Measurements from ENCODE around the gene SCRN3.
"Not testable (repeated sequence)": the region's sequence is repeated elsewhere in the genome, so short reads cannot be mapped to it uniquely, and the experiment has no call there.

The SCRN3 gene

DNA sequence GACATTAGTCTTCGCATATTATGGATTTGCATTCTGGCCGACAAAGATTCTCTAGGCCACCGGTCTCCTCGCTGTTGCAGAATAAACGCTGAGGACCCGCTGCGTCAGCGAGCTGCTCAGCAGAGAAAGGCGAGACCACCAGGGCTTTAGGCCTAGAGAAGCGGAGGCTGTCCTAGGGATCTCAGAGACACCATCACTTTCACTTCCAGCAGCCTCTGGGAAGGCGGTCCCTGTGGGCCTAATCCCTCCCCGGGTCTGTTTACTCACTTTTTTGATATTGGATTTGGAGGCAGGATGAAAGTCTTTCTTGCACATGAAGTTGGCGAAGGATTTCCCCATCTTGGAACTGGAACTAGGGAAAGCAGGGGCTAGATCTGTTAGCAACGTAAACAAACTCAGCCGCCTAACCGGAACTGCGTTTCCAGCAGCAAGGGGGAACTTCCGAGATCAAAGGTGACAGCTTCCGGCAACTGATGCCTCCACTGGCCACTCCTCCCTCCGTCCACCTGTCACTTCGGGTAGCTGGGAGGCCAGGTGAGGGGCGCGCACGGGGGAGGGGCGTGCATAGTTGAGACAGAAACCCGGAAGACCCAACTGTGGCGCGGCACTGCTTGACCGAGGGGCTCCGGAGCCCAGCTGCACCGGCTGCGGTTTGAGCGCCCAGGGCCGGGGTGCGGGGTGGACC lies at the start of gene SCRN3:
Gene SCRN3 (plus strand): TSS at position 447 of the 685 bp plus-strand sequence. CDS start 2,554 bp downstream, outside the sequence.
- peak within 1 kb of the TSS; percentile 93 to 97 for H3K4me3 ChIP-seq (ENCODE audit: low read depth in 1 of 2, low read length in 2 of 2)
- H3K9me3 ChIP-seq (ENCODE audit: control insufficient read depth in 1 of 2, low read length in 2 of 2) = no peaks in the 10 kb centered on the region
- peaks cover 0 to 3% of the 10 kb centered on the region in 2 donors for H3K36me3 ChIP-seq (ENCODE audit: control insufficient read depth in 1 of 2, insufficient read depth in 2 of 2, low read length in 2 of 2)
- H3K27ac ChIP-seq (ENCODE audit: low read length) = peak within 1 kb of the TSS; percentile 97
- no peaks in the 10 kb centered on the region for H3K27me3 ChIP-seq (ENCODE audit: low read depth, low read length)
- peaks cover 6 to 30% of the 10 kb centered on the region in 2 donors for H3K4me1 ChIP-seq (ENCODE audit: control insufficient read depth in 1 of 2, insufficient read depth in 2 of 2, low read length in 2 of 2)

DNA sequence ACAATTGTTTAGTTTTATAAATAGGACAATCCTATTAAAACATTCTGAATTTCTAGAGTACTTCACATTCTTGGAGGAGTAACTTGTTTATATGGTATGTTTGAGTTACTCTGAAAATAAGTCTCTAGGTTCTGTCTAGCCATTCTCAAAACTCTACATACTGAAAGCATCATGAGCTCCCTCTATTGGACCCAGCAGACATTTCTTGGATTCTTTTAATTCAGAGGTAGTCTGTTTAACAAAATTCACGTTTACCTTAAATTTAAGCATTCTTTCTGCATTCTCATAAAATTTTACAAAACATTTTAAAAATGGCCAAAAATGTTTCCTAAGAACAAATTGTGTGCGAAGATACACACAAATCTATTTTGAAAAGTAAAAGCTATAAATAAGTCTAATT lies 45.5 kb upstream of the SCRN3 start:
- Histone ChIP-seq H3K4me1 (ENCODE audit: control insufficient read depth in 1 of 2, insufficient read depth in 2 of 2, low read length in 2 of 2) (peaks cover 0 to under 1% of the 10 kb centered on the region in 2 donors), H3K4me3 (ENCODE audit: low read depth in 1 of 2, low read length in 2 of 2) (no peak overlapping the region), H3K27me3 (ENCODE audit: low read depth, low read length) (peaks cover 3% of the 10 kb centered on the region), H3K27ac (ENCODE audit: low read length) (no peak overlapping the region), H3K36me3 (ENCODE audit: control insufficient read depth in 1 of 2, insufficient read depth in 2 of 2, low read length in 2 of 2) (peaks cover 13 to 22% of the 10 kb centered on the region in 2 donors), H3K9me3 (ENCODE audit: control insufficient read depth in 1 of 2, low read length in 2 of 2) (no peaks in the 10 kb centered on the region)

- Histone ChIP-seq H3K27ac (ENCODE audit: low read length) (no peak overlapping the region), H3K4me1 (ENCODE audit: control insufficient read depth in 1 of 2, insufficient read depth in 2 of 2, low read length in 2 of 2) (no peaks in the 10 kb centered on the region), H3K9me3 (ENCODE audit: control insufficient read depth in 1 of 2, low read length in 2 of 2) (no peaks in the 10 kb centered on the region), H3K4me3 (ENCODE audit: low read depth in 1 of 2, low read length in 2 of 2) (no peak overlapping the region), H3K36me3 (ENCODE audit: control insufficient read depth in 1 of 2, insufficient read depth in 2 of 2, low read length in 2 of 2) (peaks cover 13 to 22% of the 10 kb centered on the region in 2 donors), H3K27me3 (ENCODE audit: low read depth, low read length) (no peaks in the 10 kb centered on the region)
Measured at GRCh38 chr2:174350593-174351181, 44.8 kb upstream of the SCRN3 start.

- Histone ChIP-seq H3K27ac (ENCODE audit: low read length) (no peak overlapping the region), H3K36me3 (ENCODE audit: control insufficient read depth in 1 of 2, insufficient read depth in 2 of 2, low read length in 2 of 2) (peaks cover 10 to 13% of the 10 kb centered on the region in 2 donors), H3K4me3 (ENCODE audit: low read depth in 1 of 2, low read length in 2 of 2) (no peak overlapping the region), H3K4me1 (ENCODE audit: control insufficient read depth in 1 of 2, insufficient read depth in 2 of 2, low read length in 2 of 2) (no peaks in the 10 kb centered on the region), H3K27me3 (ENCODE audit: low read depth, low read length) (no peaks in the 10 kb centered on the region), H3K9me3 (ENCODE audit: control insufficient read depth in 1 of 2, low read length in 2 of 2) (no peaks in the 10 kb centered on the region)
Measured at GRCh38 chr2:174353004-174353403, 42.5 kb upstream of the SCRN3 start.

DNA sequence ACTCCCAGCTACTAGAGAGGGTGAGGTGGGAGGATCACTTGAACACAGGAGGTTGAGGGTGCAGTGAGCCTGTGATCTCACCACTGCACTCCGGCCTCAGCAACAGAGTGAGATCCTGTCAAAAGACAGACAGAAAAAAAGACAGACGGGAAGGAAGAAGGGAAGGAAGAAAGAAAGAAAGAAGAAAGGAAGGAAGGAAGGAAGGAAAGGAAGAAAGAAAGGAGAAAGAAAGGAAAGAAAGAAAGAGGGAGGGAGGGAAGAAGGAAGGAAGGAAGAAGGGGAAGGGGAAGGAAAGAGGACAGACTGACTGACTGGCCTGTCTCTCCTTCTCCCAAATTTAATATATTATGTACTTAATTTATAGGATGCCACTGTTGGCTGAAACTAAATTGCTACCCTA lies 39.2 kb upstream of the SCRN3 start:
- no peaks in the 10 kb centered on the region for H3K4me1 ChIP-seq (ENCODE audit: control insufficient read depth in 1 of 2, insufficient read depth in 2 of 2, low read length in 2 of 2)
- H3K4me3 ChIP-seq (ENCODE audit: low read depth in 1 of 2, low read length in 2 of 2) = no peak overlapping the region
- peaks cover 4 to 5% of the 10 kb centered on the region in 2 donors for H3K36me3 ChIP-seq (ENCODE audit: control insufficient read depth in 1 of 2, insufficient read depth in 2 of 2, low read length in 2 of 2)
- H3K27me3 ChIP-seq (ENCODE audit: low read depth, low read length) = no peaks in the 10 kb centered on the region
- H3K9me3 ChIP-seq (ENCODE audit: control insufficient read depth in 1 of 2, low read length in 2 of 2) = no peaks in the 10 kb centered on the region
- no peak overlapping the region for H3K27ac ChIP-seq (ENCODE audit: low read length)

GRCh38 chr2:174359663-174360062 lies 35.9 kb upstream of the SCRN3 start:
- H3K27me3 ChIP-seq (ENCODE audit: low read depth, low read length); H3K9me3 ChIP-seq (ENCODE audit: control insufficient read depth in 1 of 2, low read length in 2 of 2); H3K4me3 ChIP-seq (ENCODE audit: low read depth in 1 of 2, low read length in 2 of 2); H3K4me1 ChIP-seq (ENCODE audit: control insufficient read depth in 1 of 2, insufficient read depth in 2 of 2, low read length in 2 of 2); H3K27ac ChIP-seq (ENCODE audit: low read length): not testable (repeated sequence)
- peaks cover 0 to 19% of the 10 kb centered on the region in 2 donors for H3K36me3 ChIP-seq (ENCODE audit: control insufficient read depth in 1 of 2, insufficient read depth in 2 of 2, low read length in 2 of 2)

DNA sequence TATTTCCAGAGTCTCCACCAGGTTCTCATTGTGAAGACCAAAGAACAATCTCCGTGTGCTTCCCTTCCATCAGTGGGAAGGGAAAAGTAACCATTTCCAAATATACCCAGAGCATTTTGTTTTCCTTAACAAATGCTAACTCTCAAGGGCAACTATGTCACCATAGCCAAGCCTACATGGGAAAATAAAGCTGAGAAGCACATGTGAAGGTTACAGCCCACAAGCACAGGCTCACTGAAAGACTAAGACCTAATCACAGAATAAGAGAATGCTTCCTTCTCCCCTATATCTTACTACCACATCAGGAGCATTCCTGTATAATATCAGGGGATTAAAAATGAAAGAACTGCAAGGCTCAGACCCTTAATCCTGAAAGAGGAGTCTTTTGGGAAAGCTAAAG lies 32.6 kb upstream of the SCRN3 start:
- Histone ChIP-seq H3K9me3 (ENCODE audit: control insufficient read depth in 1 of 2, low read length in 2 of 2) (no peaks in the 10 kb centered on the region), H3K27ac (ENCODE audit: low read length) (no peak overlapping the region), H3K4me3 (ENCODE audit: low read depth in 1 of 2, low read length in 2 of 2) (no peak overlapping the region), H3K27me3 (ENCODE audit: low read depth, low read length) (no peaks in the 10 kb centered on the region), H3K4me1 (ENCODE audit: control insufficient read depth in 1 of 2, insufficient read depth in 2 of 2, low read length in 2 of 2) (no peaks in the 10 kb centered on the region), H3K36me3 (ENCODE audit: control insufficient read depth in 1 of 2, insufficient read depth in 2 of 2, low read length in 2 of 2) (peaks cover 0 to 27% of the 10 kb centered on the region in 2 donors)

- not testable (repeated sequence) for H3K4me3 ChIP-seq (ENCODE audit: low read depth in 1 of 2, low read length in 2 of 2); H3K27me3 ChIP-seq (ENCODE audit: low read depth, low read length); H3K9me3 ChIP-seq (ENCODE audit: control insufficient read depth in 1 of 2, low read length in 2 of 2); H3K4me1 ChIP-seq (ENCODE audit: control insufficient read depth in 1 of 2, insufficient read depth in 2 of 2, low read length in 2 of 2); H3K27ac ChIP-seq (ENCODE audit: low read length)
- H3K36me3 ChIP-seq (ENCODE audit: control insufficient read depth in 1 of 2, insufficient read depth in 2 of 2, low read length in 2 of 2) = peaks cover 0 to 31% of the 10 kb centered on the region in 2 donors
Measured at GRCh38 chr2:174363492-174364225, 31.9 kb upstream of the SCRN3 start.

DNA sequence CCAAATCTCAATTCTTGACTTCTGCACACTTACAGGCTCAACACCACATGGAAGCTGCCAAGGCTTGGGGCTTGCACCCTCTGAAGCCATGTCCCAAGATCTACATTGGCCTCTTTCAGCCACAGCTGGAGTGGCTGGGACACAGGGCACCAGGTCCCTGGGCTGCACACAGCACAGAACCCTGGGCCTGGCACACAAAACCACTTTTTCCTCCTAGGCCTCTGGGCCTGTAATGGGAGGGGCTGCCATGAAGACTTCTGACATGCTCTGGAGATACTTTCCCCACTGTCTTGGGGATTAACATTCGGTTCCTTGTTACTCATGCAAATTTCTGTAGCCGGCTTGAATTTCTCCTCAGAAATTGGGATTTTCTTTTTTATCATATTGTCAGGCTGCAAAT lies 30.9 kb upstream of the SCRN3 start:
- Histone ChIP-seq H3K9me3 (ENCODE audit: control insufficient read depth in 1 of 2, low read length in 2 of 2) (no peaks in the 10 kb centered on the region), H3K4me3 (ENCODE audit: low read depth in 1 of 2, low read length in 2 of 2) (no peak overlapping the region), H3K36me3 (ENCODE audit: control insufficient read depth in 1 of 2, insufficient read depth in 2 of 2, low read length in 2 of 2) (peaks cover 1 to 38% of the 10 kb centered on the region in 2 donors), H3K4me1 (ENCODE audit: control insufficient read depth in 1 of 2, insufficient read depth in 2 of 2, low read length in 2 of 2) (no peaks in the 10 kb centered on the region), H3K27me3 (ENCODE audit: low read depth, low read length) (no peaks in the 10 kb centered on the region), H3K27ac (ENCODE audit: low read length) (no peak overlapping the region)

DNA sequence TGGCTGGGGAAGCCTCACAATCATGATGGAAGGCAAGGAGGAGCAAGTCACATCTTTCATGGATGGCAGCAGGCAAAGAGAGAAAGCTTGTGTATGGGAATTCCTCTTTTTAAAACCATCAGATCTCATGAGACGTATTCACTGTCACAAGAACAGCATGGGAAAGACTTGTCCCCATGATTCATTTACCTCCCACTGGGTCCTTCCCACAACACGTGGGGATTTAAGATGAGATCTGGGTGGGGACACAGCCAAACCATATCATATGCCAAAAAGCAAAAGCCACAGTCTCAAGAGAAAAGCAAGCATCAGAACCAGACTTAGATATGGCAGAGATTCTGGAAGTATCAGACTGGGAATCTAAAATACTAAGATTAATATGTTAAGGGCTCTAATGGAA lies 30.0 kb upstream of the SCRN3 start:
- no peaks in the 10 kb centered on the region for H3K27me3 ChIP-seq (ENCODE audit: low read depth, low read length)
- H3K27ac ChIP-seq (ENCODE audit: low read length) = no peak overlapping the region
- peaks cover 8 to 48% of the 10 kb centered on the region in 2 donors for H3K36me3 ChIP-seq (ENCODE audit: control insufficient read depth in 1 of 2, insufficient read depth in 2 of 2, low read length in 2 of 2)
- H3K4me1 ChIP-seq (ENCODE audit: control insufficient read depth in 1 of 2, insufficient read depth in 2 of 2, low read length in 2 of 2) = no peaks in the 10 kb centered on the region
- no peaks in the 10 kb centered on the region for H3K9me3 ChIP-seq (ENCODE audit: control insufficient read depth in 1 of 2, low read length in 2 of 2)
- H3K4me3 ChIP-seq (ENCODE audit: low read depth in 1 of 2, low read length in 2 of 2) = no peak overlapping the region

DNA sequence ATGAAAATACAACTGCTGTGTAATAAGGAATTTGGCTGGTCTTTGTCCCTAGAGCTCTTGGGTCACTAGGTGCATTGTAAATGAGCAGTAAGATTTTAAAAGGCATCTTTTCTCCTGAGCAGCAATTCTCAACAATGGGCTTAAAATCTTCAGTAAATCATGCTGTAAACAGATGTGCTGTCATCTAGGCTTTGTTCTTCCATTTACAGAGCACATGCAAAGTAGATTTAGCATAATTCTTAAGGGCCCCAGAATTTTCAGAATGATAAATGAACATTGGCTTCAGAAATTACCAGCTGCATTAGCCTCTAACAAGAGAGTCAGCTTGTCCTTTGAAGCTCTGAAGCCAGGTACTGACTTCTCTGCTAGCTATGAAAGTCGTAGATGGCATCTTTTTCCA lies 26.8 kb upstream of the SCRN3 start:
- Histone ChIP-seq H3K4me1 (ENCODE audit: control insufficient read depth in 1 of 2, insufficient read depth in 2 of 2, low read length in 2 of 2) (no peaks in the 10 kb centered on the region), H3K36me3 (ENCODE audit: control insufficient read depth in 1 of 2, insufficient read depth in 2 of 2, low read length in 2 of 2) (peaks cover 9 to 50% of the 10 kb centered on the region in 2 donors), H3K9me3 (ENCODE audit: control insufficient read depth in 1 of 2, low read length in 2 of 2) (no peaks in the 10 kb centered on the region), H3K27ac (ENCODE audit: low read length) (no peak overlapping the region), H3K4me3 (ENCODE audit: low read depth in 1 of 2, low read length in 2 of 2) (no peak overlapping the region), H3K27me3 (ENCODE audit: low read depth, low read length) (no peaks in the 10 kb centered on the region)

Measured in muscle layer of duodenum (tissue), 2 donors.